Epithelial cell of esophagus (primary cell): ENCODE data around the gene PFKFB3.
A peak's percentile ranks its signal among the peaks of the same experiment; 100 is the strongest.
"Not testable (repeated sequence)": the region's sequence is repeated elsewhere in the genome, so short reads cannot be mapped to it uniquely, and the experiment has no call there.

Experiments
- DNase-seq: peaks from one replicate; pipeline ENCODE4 v3.0.0; 2010; ENCODE audit warnings: low read depth
- H3K4me3 ChIP-seq: 2 replicates; pipeline ENCODE4 v1.5.1; 2011; ENCODE audit warnings: mild to moderate bottlenecking, low read length, control low read depth
- CTCF ChIP-seq: IDR thresholded peaks from 2 replicates; pipeline ENCODE4 v1.5.1; 2011; ENCODE audit warnings: low read depth, mild to moderate bottlenecking, low read length, control low read depth, inconsistent platforms; ENCODE audit not compliant: insufficient read depth; ENCODE audit errors: missing control alignments

PFKFB3 gene

GRCh38 chr10:6283655-6284054, 80.9 kb downstream of the PFKFB3 start:
- TF ChIP-seq CTCF, result no peak
- no peak overlapping the region for H3K4me3 ChIP-seq
- no peak for DNase-seq

- H3K4me3 ChIP-seq, result not testable (repeated sequence)
- peak; percentile 49 for DNase-seq
These were observed 87.9 kb downstream of the PFKFB3 start for GRCh38 chr10:6290621-6291020.

- DNase-seq, result no peak
- no peak for TF ChIP-seq CTCF
- H3K4me3 ChIP-seq, result no peak overlapping the region
These were observed 90.0 kb downstream of the PFKFB3 start for GRCh38 chr10:6292741-6293151.

GRCh38 chr10:6296425-6296824, 93.7 kb downstream of the PFKFB3 start:
- not testable (repeated sequence) for DNase-seq, H3K4me3 ChIP-seq

- TF ChIP-seq CTCF, result no peak
- H3K4me3 ChIP-seq, result no peak overlapping the region
- no peak for DNase-seq
These were observed 94.1 kb downstream of the PFKFB3 start for GRCh38 chr10:6296828-6297251.

- H3K4me3 ChIP-seq, result no peak overlapping the region
- DNase-seq, result no peak
- no peak for TF ChIP-seq CTCF
These were observed 94.8 kb downstream of the PFKFB3 start for GRCh38 chr10:6297522-6297921.

GRCh38 chr10:6297951-6298381, 95.2 kb downstream of the PFKFB3 start:
- DNase-seq, result peak; percentile 30
- no peak for TF ChIP-seq CTCF
- H3K4me3 ChIP-seq, result no peak overlapping the region

GRCh38 chr10:6298428-6298827, 95.7 kb downstream of the PFKFB3 start:
- no peak for DNase-seq
- H3K4me3 ChIP-seq, result no peak overlapping the region
- TF ChIP-seq CTCF, result no peak
